ENCODE data around the gene SLC23A1.

The SLC23A1 gene

GRCh38 chr5:139377226-139377625, 5.9 kb downstream of the SLC23A1 start:
- Histone ChIP-seq H3K9me2 (ENCODE audit: low read depth, low read length) (no peaks in the 10 kb centered on the region), H3K79me2 (ENCODE audit: insufficient read depth, low read length) (no peaks in the 10 kb centered on the region), H3K4me3 (ENCODE audit: low read depth, low read length, poor library complexity, severe bottlenecking) (no peak overlapping the region), H3K27me3 (ENCODE audit: insufficient read depth, low read length) (no peaks in the 10 kb centered on the region), H3K27ac (ENCODE audit: low read depth, low read length, poor library complexity, severe bottlenecking) (no peak overlapping the region), H3K4me1 (ENCODE audit: insufficient read depth, low read length, severe bottlenecking) (peaks cover 3% of the 10 kb centered on the region), H3K9me3 (ENCODE audit: low read length) (no peaks in the 10 kb centered on the region), H3F3A (ENCODE audit: insufficient read depth, low read length) (no peaks in the 10 kb centered on the region), H2AFZ (ENCODE audit: low read length) (no peak overlapping the region), H3K4me2 (ENCODE audit: low read length) (no peak overlapping the region), H3K9ac (ENCODE audit: low read length) (no peak overlapping the region), H4K20me1 (ENCODE audit: insufficient read depth, low read length) (no peaks in the 10 kb centered on the region), H3K36me3 (ENCODE audit: insufficient read depth, low read length) (no peaks in the 10 kb centered on the region)
- TF ChIP-seq EZH2 (IDR thresholded peaks at IDR 0.05; ENCODE audit: borderline replicate concordance, low read length): no peak
- no peak for TF ChIP-seq CTCF (IDR thresholded peaks at IDR 0.05; ENCODE audit: low read length)

GRCh38 chr5:139376364-139376763, 6.7 kb downstream of the SLC23A1 start:
- Histone ChIP-seq H4K20me1 (ENCODE audit: insufficient read depth, low read length) (no peaks in the 10 kb centered on the region), H3F3A (ENCODE audit: insufficient read depth, low read length) (no peaks in the 10 kb centered on the region), H2AFZ (ENCODE audit: low read length) (no peak overlapping the region), H3K79me2 (ENCODE audit: insufficient read depth, low read length) (no peaks in the 10 kb centered on the region), H3K27ac (ENCODE audit: low read depth, low read length, poor library complexity, severe bottlenecking) (no peak overlapping the region), H3K9me2 (ENCODE audit: low read depth, low read length) (no peaks in the 10 kb centered on the region), H3K4me3 (ENCODE audit: low read depth, low read length, poor library complexity, severe bottlenecking) (no peak overlapping the region), H3K4me2 (ENCODE audit: low read length) (no peak overlapping the region), H3K27me3 (ENCODE audit: insufficient read depth, low read length) (no peaks in the 10 kb centered on the region), H3K9me3 (ENCODE audit: low read length) (no peaks in the 10 kb centered on the region), H3K4me1 (ENCODE audit: insufficient read depth, low read length, severe bottlenecking) (no peaks in the 10 kb centered on the region), H3K36me3 (ENCODE audit: insufficient read depth, low read length) (peaks cover 5% of the 10 kb centered on the region; the same call in 1 of the 2 replicates), H3K9ac (ENCODE audit: low read length) (no peak overlapping the region)
- TF ChIP-seq EZH2 (IDR thresholded peaks at IDR 0.05; ENCODE audit: borderline replicate concordance, low read length) (no peak), CTCF (IDR thresholded peaks at IDR 0.05; ENCODE audit: low read length) (no peak)

- H3K27ac ChIP-seq (ENCODE audit: low read depth, low read length, poor library complexity, severe bottlenecking): no peak overlapping the region
- no peaks in the 10 kb centered on the region for H3K27me3 ChIP-seq (ENCODE audit: insufficient read depth, low read length)
- no peaks in the 10 kb centered on the region for H4K20me1 ChIP-seq (ENCODE audit: insufficient read depth, low read length)
- no peak overlapping the region for H3K9ac ChIP-seq (ENCODE audit: low read length)
- H3F3A ChIP-seq (ENCODE audit: insufficient read depth, low read length): no peaks in the 10 kb centered on the region
- no peaks in the 10 kb centered on the region for H3K9me2 ChIP-seq (ENCODE audit: low read depth, low read length)
- no peak overlapping the region for H3K4me3 ChIP-seq (ENCODE audit: low read depth, low read length, poor library complexity, severe bottlenecking)
- H2AFZ ChIP-seq (ENCODE audit: low read length): no peak overlapping the region
- H3K4me1 ChIP-seq (ENCODE audit: insufficient read depth, low read length, severe bottlenecking): no peaks in the 10 kb centered on the region
- TF ChIP-seq CTCF (IDR thresholded peaks at IDR 0.05; ENCODE audit: low read length) (no peak), EZH2 (IDR thresholded peaks at IDR 0.05; ENCODE audit: borderline replicate concordance, low read length) (no peak)
- H3K36me3 ChIP-seq (ENCODE audit: insufficient read depth, low read length): peaks cover 11% of the 10 kb centered on the region; the same call in 1 of the 2 replicates
- H3K9me3 ChIP-seq (ENCODE audit: low read length): no peaks in the 10 kb centered on the region
- no peaks in the 10 kb centered on the region for H3K79me2 ChIP-seq (ENCODE audit: insufficient read depth, low read length)
- no peak overlapping the region for H3K4me2 ChIP-seq (ENCODE audit: low read length)
Observed at GRCh38 chr5:139374909-139375308, 8.2 kb downstream of the SLC23A1 start.
